ENCODE data around the gene COTL1. TPM values are rescaled to one million over a fixed set of nuclear protein-coding genes. Genes with fewer than 3 reads are reported as not detected.
A peak's percentile ranks its signal among the peaks of the same experiment; 100 is the strongest.

The COTL1 gene
- total and polyA plus RNA-seq, 2 of the 13 experiments (the other 11 are each of a cell fraction or from before 2014, with no cell fraction given), result 8.7 to 16.9 TPM

- Histone ChIP-seq H3K36me3 (replicated peaks in 1 of 2; ENCODE audit: control insufficient read depth in 1 of 2, insufficient read depth in 2 of 2, low read length in 2 of 2) (peaks cover 17 to 46% of the 10 kb centered on the region in 2 experiments), H3K27ac (ENCODE audit: extremely low read length, insufficient read depth, low read length) (no peak overlapping the region), H3K9ac (ENCODE audit: insufficient read depth, low read depth, low read length) (no peak overlapping the region), H3K4me2 (ENCODE audit: low read depth, low read length) (no peak overlapping the region), H3K9me3 (ENCODE audit: low read length) (no peaks in the 10 kb centered on the region), H3K4me3 (replicated peaks in 1 of 3; ENCODE audit: insufficient read depth in 1 of 3, low read depth in 2 of 3, low read length in 3 of 3) (no peak overlapping the region), H3K4me1 (ENCODE audit: insufficient read depth, low read length) (peaks cover 18% of the 10 kb centered on the region), H2AFZ (ENCODE audit: low read length) (no peak overlapping the region), H3K27me3 (ENCODE audit: control insufficient read depth in 1 of 2, insufficient read depth in 2 of 2, low read length in 2 of 2) (no peaks in the 10 kb centered on the region), H3K79me2 (ENCODE audit: insufficient read depth, low read length) (no peaks in the 10 kb centered on the region), H4K20me1 (ENCODE audit: insufficient read depth, low read length) (peaks cover 4% of the 10 kb centered on the region; the same call in 1 of the 2 replicates)
- ATAC-seq (no peak), DNase-seq (ENCODE audit: low spot score) (no peak), FAIRE-seq (no peak)
- TF ChIP-seq ZNF225 (CRISPR knock-in tag; IDR thresholded peaks at IDR 0.05) (no peak), SOX13 (IDR thresholded peaks at IDR 0.05) (no peak), SOX13 (CRISPR knock-in tag; conservative IDR thresholded peaks at IDR 0.05 in 1 of 2, IDR thresholded peaks at IDR 0.05 in 1 of 2) (no peak), ZMYM3 (CRISPR knock-in tag; IDR thresholded peaks at IDR 0.05) (no peak), ZNF850 (CRISPR knock-in tag; conservative IDR thresholded peaks at IDR 0.05) (no peak), ZNF121 (CRISPR knock-in tag; IDR thresholded peaks at IDR 0.05) (peak; percentile 51; the same call in 1 of the 2 replicates)
- no TSS peak for BruUV-seq (replicated peaks)
- in situ Hi-C loops (cut with HindIII; ENCODE audit: extremely low pct_ligation_motif_present, low pct_unique_long_range_greater_than_20kb) (no loop called here), intact Hi-C loops (cut with micrococcal nuclease; ENCODE audit: unreplicated experiment) (no loop called here)
- POLR2A ChIA-PET, result no interaction called here
- CTCF ChIA-PET (ENCODE audit: low intra/inter-chr PET ratio, low total read pairs), result no interaction called here
- WGBS (ENCODE audit: low lambda C conversion rate), result 97% methylated on average over 3 of the region's 3 CpGs
Measured at GRCh38 chr16:84654238-84654637, 36.4 kb upstream of the COTL1 start.

- FAIRE-seq (no peak), DNase-seq (ENCODE audit: low spot score) (no peak), ATAC-seq (no peak)
- Histone ChIP-seq H2AFZ (ENCODE audit: low read length) (no peak overlapping the region), H3K4me3 (replicated peaks in 1 of 3; ENCODE audit: insufficient read depth in 1 of 3, low read depth in 2 of 3, low read length in 3 of 3) (no peak overlapping the region), H3K27me3 (ENCODE audit: control insufficient read depth in 1 of 2, insufficient read depth in 2 of 2, low read length in 2 of 2) (no peaks in the 10 kb centered on the region), H3K9ac (ENCODE audit: insufficient read depth, low read depth, low read length) (no peak overlapping the region), H3K79me2 (ENCODE audit: insufficient read depth, low read length) (no peaks in the 10 kb centered on the region), H3K4me2 (ENCODE audit: low read depth, low read length) (no peak overlapping the region), H3K4me1 (ENCODE audit: insufficient read depth, low read length) (peaks cover 26% of the 10 kb centered on the region), H3K27ac (ENCODE audit: extremely low read length, insufficient read depth, low read length) (no peak overlapping the region), H3K36me3 (replicated peaks in 1 of 2; ENCODE audit: control insufficient read depth in 1 of 2, insufficient read depth in 2 of 2, low read length in 2 of 2) (peaks cover 12 to 30% of the 10 kb centered on the region in 2 experiments), H4K20me1 (ENCODE audit: insufficient read depth, low read length) (peaks cover 5% of the 10 kb centered on the region; the same call in 1 of the 2 replicates), H3K9me3 (ENCODE audit: low read length) (no peaks in the 10 kb centered on the region)
- no peak for TF ChIP-seq FOSL2 (CRISPR knock-in tag; IDR thresholded peaks at IDR 0.05)
- TF ChIP-seq MAFK (conservative IDR thresholded peaks at IDR 0.05 in 1 of 2, IDR thresholded peaks at IDR 0.05 in 1 of 2; ENCODE audit: low read length in 2 of 2), result 0 out of 4 replicates have a peak, but pooled peaks of 1 of the 2 experiments have one; percentile 12
- intact Hi-C loops (cut with micrococcal nuclease; ENCODE audit: unreplicated experiment), result no loop called here
- in situ Hi-C loops (cut with HindIII; ENCODE audit: extremely low pct_ligation_motif_present, low pct_unique_long_range_greater_than_20kb), result no loop called here
- ChIA-PET POLR2A (no interaction called here), CTCF (ENCODE audit: low intra/inter-chr PET ratio, low total read pairs) (no interaction called here)
- 96% methylated on average over 7 of the region's 7 CpGs for WGBS (ENCODE audit: low lambda C conversion rate)
- no TSS peak for BruUV-seq (replicated peaks)
Measured at GRCh38 chr16:84652566-84652965, 34.7 kb upstream of the COTL1 start.
